Upper lobe of right lung (tissue), 1 donor: Measurements from ENCODE around the gene CPB2. TPM values are rescaled to one million over a fixed set of nuclear protein-coding genes. Genes with fewer than 3 reads are reported as not detected.
A peak's percentile ranks its signal among the peaks of the same experiment; 100 is the strongest.

Source experiments
- ATAC-seq: fragments of 200-7000 bp; cut with Tn5 transposase; one replicate; pipeline ENCODE4 v1.9.1; 2020; ENCODE audit warnings: mild to moderate bottlenecking, moderate library complexity
- DNase-seq: peaks from one replicate; pipeline ENCODE4 v3.0.0-alpha.2; 2020
- H3K27ac ChIP-seq: fragments of 200-600 bp; one replicate; pipeline ENCODE4 v1.8.0; 2022
- H3K27me3 ChIP-seq: fragments of 200-600 bp; one replicate; pipeline ENCODE4 v1.8.0; 2022; ENCODE audit warnings: mild to moderate bottlenecking
- H3K36me3 ChIP-seq: fragments of 200-600 bp; one replicate; pipeline ENCODE4 v1.8.0; 2022
- H3K4me1 ChIP-seq: fragments of 200-600 bp; one replicate; pipeline ENCODE4 v1.8.0; 2022
- H3K4me3 ChIP-seq: fragments of 200-600 bp; one replicate; pipeline ENCODE4 v1.8.0; 2022; ENCODE audit warnings: mild to moderate bottlenecking
- H3K9me3 ChIP-seq: fragments of 200-600 bp; one replicate; pipeline ENCODE4 v1.8.0; 2022
- CTCF ChIP-seq: fragments of 200-600 bp; IDR thresholded peaks from one replicate; pipeline ENCODE4 v1.8.0; 2022; ENCODE audit warnings: antibody characterized with exemption
- intact Hi-C: fragments of 100-400 bp; cut with DNase I; formaldehyde crosslinking; loops from one replicate; pipeline ENCODE4 v1.11.0; 2022
- total RNA-seq: library from RNA; stranded (reverse); fragmentation: NEBNext Ultra II Directional; extraction: Animal tissue kit (Norgen Biotek cat#: 25700); gene quantifications from one replicate; pipeline ENCODE4 v1.2.1, GENCODE V29; 2021
- donor health status: DM: no; HTN: yes; CAD: no; lungs with severe emphysema.

CPB2 gene
- total RNA-seq, 1 donor from 2014 or later = 74.4 TPM

DNA sequence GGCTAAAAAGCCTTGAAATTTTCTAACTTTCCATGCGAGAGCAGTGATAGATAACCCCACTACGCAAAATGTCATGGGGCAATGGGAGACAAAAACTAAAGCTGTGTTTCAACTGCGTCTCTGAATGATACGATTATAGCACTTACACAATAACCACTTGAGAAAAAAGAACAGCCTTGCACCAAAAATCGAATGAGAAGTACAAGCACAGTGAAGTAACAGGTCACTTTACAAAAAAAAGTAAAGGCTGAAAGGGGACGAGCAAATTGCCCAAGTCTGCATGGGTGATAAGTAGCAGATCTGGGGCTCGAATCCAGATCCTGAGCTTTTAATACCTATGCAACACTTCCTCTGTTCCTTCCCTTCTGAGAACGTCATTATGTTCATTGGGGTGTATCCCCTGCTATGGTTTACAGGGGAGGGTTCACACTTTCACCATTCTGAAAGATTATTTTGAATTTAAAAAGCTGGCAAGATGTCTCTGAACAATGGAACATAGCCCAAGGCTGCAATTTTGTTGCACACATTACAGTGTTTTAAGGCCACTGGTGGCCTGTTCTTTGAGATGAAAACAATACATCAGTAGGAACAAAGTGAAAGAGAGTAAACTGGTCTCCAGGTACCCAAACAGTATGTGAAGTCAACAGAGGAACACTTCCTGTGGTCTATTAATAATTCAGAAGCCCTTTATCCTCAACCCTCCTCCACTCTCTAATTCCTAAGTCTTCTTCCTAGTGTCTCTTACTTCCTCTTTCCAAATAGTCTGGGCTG is 3.2 kb downstream of the CPB2 start:
- peak; percentile 66 for ATAC-seq
- peaks cover 16% of the 10 kb centered on the region for H3K4me1 ChIP-seq
- no peak overlapping the region for H3K4me3 ChIP-seq
- H3K27me3 ChIP-seq = no peaks in the 10 kb centered on the region
- intact Hi-C loops = no loop called here
- H3K27ac ChIP-seq = peak overlapping the region; percentile 2
- H3K9me3 ChIP-seq = no peaks in the 10 kb centered on the region
- no peak for DNase-seq
- no peak for TF ChIP-seq CTCF
- no peaks in the 10 kb centered on the region for H3K36me3 ChIP-seq

DNA sequence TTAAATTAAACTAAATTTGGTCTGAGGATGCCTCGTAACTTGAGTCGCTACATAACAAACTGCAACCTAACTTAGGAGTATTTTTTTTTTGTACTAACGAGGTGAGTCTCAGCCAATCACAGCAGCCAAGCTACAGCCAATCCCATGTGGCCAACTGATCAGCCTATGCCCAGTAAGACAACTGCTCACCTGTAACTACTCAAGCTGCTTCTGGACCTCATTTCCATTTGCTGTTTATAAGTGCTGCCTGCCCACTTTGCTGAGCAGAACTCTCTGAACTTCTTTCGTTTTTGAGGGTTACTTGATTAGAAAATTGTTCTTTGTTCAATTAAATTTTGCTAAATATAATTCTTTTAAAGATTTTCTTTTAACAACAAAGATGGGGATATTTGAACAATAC is 3.8 kb downstream of the CPB2 start:
- H3K27me3 ChIP-seq = no peaks in the 10 kb centered on the region
- peak overlapping the region; percentile 6 for H3K4me3 ChIP-seq
- DNase-seq = no peak
- no peaks in the 10 kb centered on the region for H3K36me3 ChIP-seq
- no peak for TF ChIP-seq CTCF
- intact Hi-C loops = no loop called here
- peak overlapping the region; percentile 2 for H3K27ac ChIP-seq
- peaks cover 16% of the 10 kb centered on the region for H3K4me1 ChIP-seq
- no peaks in the 10 kb centered on the region for H3K9me3 ChIP-seq
- ATAC-seq = peak; percentile 59

DNA sequence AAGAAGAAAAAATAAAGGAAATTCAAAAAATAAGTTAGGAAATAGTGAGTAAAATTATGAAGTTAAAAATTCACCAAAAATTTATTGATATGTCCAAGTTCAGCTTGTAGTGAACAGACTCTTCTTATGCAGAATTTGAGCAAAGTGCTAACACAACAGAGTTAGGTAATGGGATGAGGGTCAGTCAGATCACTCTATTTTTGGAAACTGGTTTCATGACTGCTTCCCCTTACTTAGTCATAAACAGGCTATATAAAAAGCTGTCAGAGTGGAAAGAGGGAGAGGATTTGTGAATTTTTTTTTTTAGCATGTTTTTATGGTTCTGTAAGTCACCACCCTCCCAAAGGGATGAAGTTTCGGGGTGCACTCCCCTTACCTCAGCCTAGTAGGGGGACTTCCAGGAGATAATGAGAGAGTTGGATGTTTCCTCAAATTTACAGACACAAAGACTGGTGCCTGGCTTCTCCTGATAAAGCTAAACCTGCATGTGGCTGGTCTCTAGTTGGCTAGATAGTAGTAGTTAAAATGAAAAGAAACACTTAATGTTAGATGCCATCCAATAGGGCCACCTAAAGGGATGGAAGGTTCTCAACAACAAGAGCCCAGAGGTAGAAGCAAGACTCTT is 4.5 kb downstream of the CPB2 start:
- Histone ChIP-seq H3K36me3 (no peaks in the 10 kb centered on the region), H3K4me3 (no peak overlapping the region), H3K27ac (no peak overlapping the region), H3K9me3 (no peaks in the 10 kb centered on the region), H3K4me1 (peaks cover 16% of the 10 kb centered on the region), H3K27me3 (no peaks in the 10 kb centered on the region)
- no peak for TF ChIP-seq CTCF
- no peak for DNase-seq
- ATAC-seq = peak; percentile 38
- intact Hi-C loops = no loop called here

GRCh38 chr13:46097663-46098062 is 7.2 kb downstream of the CPB2 start:
- Histone ChIP-seq H3K4me1 (peaks cover 16% of the 10 kb centered on the region), H3K36me3 (no peaks in the 10 kb centered on the region), H3K4me3 (no peak overlapping the region), H3K27me3 (no peaks in the 10 kb centered on the region), H3K27ac (no peak overlapping the region), H3K9me3 (no peaks in the 10 kb centered on the region)
- DNase-seq (no peak), ATAC-seq (no peak)
- no peak for TF ChIP-seq CTCF
- intact Hi-C loops = no loop called here

- Histone ChIP-seq H3K4me3 (no peak overlapping the region), H3K27me3 (no peaks in the 10 kb centered on the region), H3K36me3 (no peaks in the 10 kb centered on the region), H3K9me3 (no peaks in the 10 kb centered on the region), H3K27ac (no peak overlapping the region), H3K4me1 (peaks cover 12% of the 10 kb centered on the region)
- ATAC-seq = no peak
- DNase-seq = no peak
- intact Hi-C loops = no loop called here
- TF ChIP-seq CTCF = no peak
Measured at GRCh38 chr13:46097015-46097414, 7.8 kb downstream of the CPB2 start.
